Immature natural killer cell (primary cell): Measurements from ENCODE around the gene GALK1. TPM values are rescaled to one million over a fixed set of nuclear protein-coding genes. Genes with fewer than 3 reads are reported as not detected.

Experiments
- DNase-seq, 3 donors: peaks; one replicate each; pipeline ENCODE4 v3.0.0; 2022; ENCODE audit warnings: mixed read lengths in 1 of 3
- H3K27ac Mint-ChIP-seq, 6 donors: one replicate each; pipeline ENCODE4 v1.8.0; 2020; ENCODE audit warnings: mixed read lengths in 6 of 6, mild to moderate bottlenecking in 5 of 6, inconsistent platforms in 4 of 6, moderate library complexity in 3 of 6
- H3K27me3 Mint-ChIP-seq, 3 donors: one replicate each; pipeline ENCODE4 v1.8.0; 2020 to 2021; ENCODE audit warnings: low read depth in 3 of 3, mild to moderate bottlenecking in 3 of 3, mixed read lengths in 3 of 3, moderate library complexity in 3 of 3, inconsistent platforms in 1 of 3
- H3K36me3 Mint-ChIP-seq, 3 donors: one replicate each; pipeline ENCODE4 v1.8.0; 2020; ENCODE audit warnings: mixed read lengths in 3 of 3, inconsistent platforms in 2 of 3, mild to moderate bottlenecking in 2 of 3
- H3K4me1 Mint-ChIP-seq, 2 donors: one replicate each; pipeline ENCODE4 v1.8.0; 2020; ENCODE audit warnings: inconsistent platforms in 2 of 2, mild to moderate bottlenecking in 2 of 2, mixed read lengths in 2 of 2, moderate library complexity in 1 of 2
- H3K4me3 Mint-ChIP-seq, 5 donors: one replicate each; pipeline ENCODE4 v1.8.0; 2020; ENCODE audit warnings: mild to moderate bottlenecking in 5 of 5, mixed read lengths in 5 of 5, inconsistent platforms in 3 of 5, moderate library complexity in 3 of 5
- H3K9me3 Mint-ChIP-seq, 6 donors: one replicate each; pipeline ENCODE4 v1.8.0; 2020; ENCODE audit warnings: mild to moderate bottlenecking in 6 of 6, mixed read lengths in 6 of 6, inconsistent platforms in 4 of 6, moderate library complexity in 3 of 6
- polyA plus RNA-seq, 3 donors: library from polyadenylated mRNA; unstranded; fragments of 300-500 nt; fragmentation: Illumina TruSeq; gene quantifications; one replicate each; pipeline ENCODE4 v1.2.3, GENCODE V29; 2021

The GALK1 gene
- polyA plus RNA-seq, 3 donors from 2014 or later = 25.1 to 86.7 (median 30.7) TPM

DNA sequence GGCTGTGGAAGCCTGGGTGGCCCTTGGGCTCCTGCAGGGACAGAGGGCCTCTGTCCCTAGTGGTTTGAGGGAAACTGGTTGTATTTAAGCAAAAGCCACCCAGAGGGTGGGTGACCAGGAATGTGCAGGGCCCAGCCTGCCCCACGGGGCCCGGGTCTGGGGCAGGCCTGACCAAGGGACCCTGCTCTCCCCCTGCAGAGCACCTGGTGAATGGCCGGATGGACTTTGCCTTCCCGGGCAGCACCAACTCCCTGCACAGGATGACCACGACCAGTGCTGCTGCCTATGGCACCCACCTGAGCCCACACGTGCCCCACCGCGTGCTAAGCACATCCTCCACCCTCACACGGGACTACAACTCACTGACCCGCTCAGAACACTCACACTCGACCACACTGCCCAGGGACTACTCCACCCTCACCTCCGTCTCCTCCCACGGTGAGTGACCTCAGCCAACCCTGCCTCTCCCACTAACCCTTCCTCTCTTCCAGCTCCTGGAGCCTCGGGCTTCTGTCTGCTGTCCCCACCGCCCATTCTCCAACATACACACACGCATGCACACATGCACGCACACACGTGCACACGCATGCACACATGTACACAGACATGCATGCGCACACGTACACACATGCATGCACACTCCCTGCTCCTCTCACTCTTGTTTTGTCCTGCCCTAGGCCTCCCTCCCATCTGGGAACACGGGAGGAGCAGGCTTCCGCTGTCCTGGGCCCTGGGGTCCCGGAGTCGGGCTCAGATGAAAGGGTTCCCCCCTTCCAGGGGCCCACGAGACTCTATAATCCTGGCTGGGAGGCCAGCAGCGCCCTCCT lies 10.4 kb downstream of the GALK1 start:
- Mint-ChIP-seq H3K27me3 (peaks cover 0 to 3% (median 3%) of the 10 kb centered on the region in 3 donors), H3K4me3 (peak overlapping the region; percentile 38 to 82 (median 66)), H3K9me3 (no peaks in the 10 kb centered on the region), H3K4me1 (peaks cover 11 to 14% of the 10 kb centered on the region in 2 donors), H3K27ac (peak overlapping the region in 4 of 6 donors; percentile 57 to 68 (median 63)), H3K36me3 (no peaks in the 10 kb centered on the region)
- DNase-seq = no peak

DNA sequence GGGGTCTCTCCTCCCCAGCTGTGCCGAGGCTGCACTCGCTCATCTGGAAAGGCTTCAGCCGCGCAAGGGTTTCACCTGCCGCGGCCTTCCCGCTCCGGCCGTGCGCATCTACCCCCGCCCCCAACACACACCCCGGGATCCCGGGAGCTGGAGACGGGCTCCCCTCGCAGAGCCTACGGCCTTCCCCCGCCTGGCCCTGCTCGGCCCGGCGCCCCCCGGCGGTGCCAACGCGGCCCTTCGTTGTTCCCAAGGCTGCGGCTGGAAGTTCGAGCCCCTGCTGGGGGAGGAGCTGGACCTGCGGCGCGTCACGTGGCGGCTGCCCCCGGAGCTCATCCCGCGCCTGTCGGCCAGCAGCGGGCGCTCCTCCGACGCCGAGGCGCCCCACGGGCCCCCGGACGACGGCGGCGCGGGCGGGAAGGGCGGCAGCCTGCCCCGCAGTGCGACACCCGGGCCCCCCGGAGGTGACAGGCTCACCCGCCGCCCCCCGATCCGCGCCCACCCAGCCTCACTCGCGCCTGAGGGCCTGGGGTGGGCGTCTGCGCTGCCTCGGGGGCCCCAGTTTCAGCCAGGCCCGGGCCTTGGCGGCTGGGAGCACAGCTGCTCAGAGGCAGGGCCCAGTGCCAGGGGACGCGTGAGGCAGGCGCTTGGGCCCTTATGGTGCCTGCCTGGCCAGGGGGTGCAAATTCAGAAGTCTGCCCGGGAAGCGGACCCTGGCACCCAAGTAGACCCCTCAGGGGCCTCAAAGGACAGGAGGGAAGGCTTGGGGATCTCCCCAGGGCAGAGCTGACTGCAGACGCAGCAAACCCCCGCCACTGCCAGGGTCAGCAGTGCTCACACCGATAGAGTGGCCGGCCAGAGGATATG lies 11.2 kb downstream of the GALK1 start:
- no peaks in the 10 kb centered on the region for H3K9me3 Mint-ChIP-seq
- no peaks in the 10 kb centered on the region for H3K36me3 Mint-ChIP-seq
- H3K27me3 Mint-ChIP-seq = peaks cover 0 to 3% (median 3%) of the 10 kb centered on the region in 3 donors
- H3K4me3 Mint-ChIP-seq = peak overlapping the region in 4 of 5 donors; percentile 51 to 66 (median 64)
- no peak overlapping the region for H3K27ac Mint-ChIP-seq
- H3K4me1 Mint-ChIP-seq = peaks cover 11 to 14% of the 10 kb centered on the region in 2 donors
- DNase-seq = peak; percentile 72 to 77 (median 77)

DNA sequence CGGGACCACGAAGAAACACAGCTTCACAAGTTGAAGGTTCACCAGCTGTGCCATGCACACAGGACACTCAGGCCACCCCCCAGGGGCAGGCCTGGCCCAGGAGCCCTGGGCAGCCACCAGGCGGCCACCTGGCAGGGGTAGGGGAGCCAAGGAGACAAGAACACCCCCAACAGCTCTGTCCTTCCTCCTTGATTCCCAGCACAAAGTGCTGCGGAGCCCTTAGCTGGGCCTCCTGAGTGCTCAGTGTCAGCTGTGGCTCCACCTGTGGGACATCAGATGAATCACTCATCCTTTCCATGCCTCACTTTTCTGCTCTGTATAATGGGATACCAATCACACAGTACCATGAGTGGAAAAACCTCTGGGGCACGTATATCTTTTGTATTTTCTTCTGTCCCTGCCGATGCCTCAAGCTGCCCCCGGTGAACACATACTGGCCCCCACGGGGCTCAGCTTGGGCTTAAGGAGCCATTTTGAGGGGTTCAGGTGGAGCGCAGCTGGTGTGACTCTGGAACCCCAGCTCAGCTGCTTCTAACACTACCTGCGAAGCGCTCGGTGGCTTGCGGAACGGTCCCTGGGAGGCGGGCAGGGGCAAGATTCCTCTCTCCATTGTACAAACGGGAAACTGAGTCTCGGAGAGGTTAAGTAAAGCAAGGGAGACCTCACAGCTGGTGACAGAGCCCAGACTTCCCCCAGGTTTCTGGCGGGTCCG lies 12.0 kb downstream of the GALK1 start:
- peaks cover 0 to 3% (median 3%) of the 10 kb centered on the region in 3 donors for H3K27me3 Mint-ChIP-seq
- peak overlapping the region in 1 of 6 donors; percentile 24 for H3K27ac Mint-ChIP-seq
- peaks cover 13 to 14% of the 10 kb centered on the region in 2 donors for H3K4me1 Mint-ChIP-seq
- H3K9me3 Mint-ChIP-seq = no peaks in the 10 kb centered on the region
- H3K36me3 Mint-ChIP-seq = no peaks in the 10 kb centered on the region
- DNase-seq = no peak
- H3K4me3 Mint-ChIP-seq = peak overlapping the region; percentile 44 to 66 (median 63)

DNA sequence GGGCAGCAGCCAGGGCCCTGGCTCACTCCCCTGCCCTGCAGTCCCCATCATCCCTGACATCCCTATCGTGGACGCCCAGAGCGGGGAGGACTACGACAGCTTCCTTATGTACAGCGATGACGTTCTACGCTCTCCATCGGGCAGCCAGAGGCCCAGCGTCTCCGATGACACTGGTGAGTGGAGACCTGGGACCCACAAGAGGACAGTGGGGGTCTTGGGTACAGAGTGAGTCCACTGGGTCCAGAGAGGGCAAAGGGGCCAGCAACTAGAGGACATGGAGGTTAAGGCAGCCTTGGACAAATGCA lies 12.6 kb downstream of the GALK1 start:
- no peaks in the 10 kb centered on the region for H3K9me3 Mint-ChIP-seq
- H3K27me3 Mint-ChIP-seq = peaks cover 3 to 5% (median 4%) of the 10 kb centered on the region in 3 donors
- peak overlapping the region in 3 of 5 donors; percentile 35 to 59 (median 55) for H3K4me3 Mint-ChIP-seq
- DNase-seq = no peak
- no peak overlapping the region for H3K27ac Mint-ChIP-seq
- H3K4me1 Mint-ChIP-seq = peaks cover 17 to 18% of the 10 kb centered on the region in 2 donors
- no peaks in the 10 kb centered on the region for H3K36me3 Mint-ChIP-seq

DNA sequence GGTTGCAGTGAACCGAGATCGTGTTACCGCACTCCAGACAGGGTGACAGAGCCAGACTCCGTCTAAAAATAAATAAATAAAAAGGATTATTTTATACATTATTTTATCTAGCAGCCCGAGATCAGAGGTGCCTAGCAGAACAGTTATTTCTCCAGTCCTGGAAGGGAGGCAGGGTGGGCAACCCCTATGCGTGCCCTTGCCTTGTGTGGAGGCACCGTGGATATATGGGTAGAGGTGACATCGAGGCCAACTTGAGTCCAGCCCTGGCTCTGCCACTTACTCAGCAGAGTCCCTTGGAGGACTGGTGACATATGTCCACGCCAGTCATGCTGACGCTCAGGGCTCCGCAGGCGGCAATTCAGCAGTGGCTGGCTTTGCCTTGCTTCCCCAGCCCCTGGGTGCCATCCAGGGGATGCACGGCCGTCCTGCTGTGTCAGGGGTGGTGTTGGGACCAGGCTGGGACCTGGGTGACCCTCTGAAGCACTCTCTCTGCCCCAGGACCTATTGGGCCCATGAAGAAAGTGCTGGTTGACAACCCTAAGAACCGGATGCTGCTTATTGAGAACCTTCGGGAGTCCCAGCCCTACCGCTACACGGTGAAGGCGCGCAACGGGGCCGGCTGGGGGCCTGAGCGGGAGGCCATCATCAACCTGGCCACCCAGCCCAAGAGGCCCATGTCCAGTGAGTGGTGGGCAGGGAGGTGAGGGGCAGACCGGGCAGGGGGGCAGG lies 13.2 kb downstream of the GALK1 start:
- no peaks in the 10 kb centered on the region for H3K9me3 Mint-ChIP-seq
- DNase-seq = no peak
- no peak overlapping the region for H3K27ac Mint-ChIP-seq
- H3K36me3 Mint-ChIP-seq = no peaks in the 10 kb centered on the region
- peaks cover 3 to 5% (median 4%) of the 10 kb centered on the region in 3 donors for H3K27me3 Mint-ChIP-seq
- no peak overlapping the region for H3K4me3 Mint-ChIP-seq
- H3K4me1 Mint-ChIP-seq = peaks cover 17 to 18% of the 10 kb centered on the region in 2 donors

DNA sequence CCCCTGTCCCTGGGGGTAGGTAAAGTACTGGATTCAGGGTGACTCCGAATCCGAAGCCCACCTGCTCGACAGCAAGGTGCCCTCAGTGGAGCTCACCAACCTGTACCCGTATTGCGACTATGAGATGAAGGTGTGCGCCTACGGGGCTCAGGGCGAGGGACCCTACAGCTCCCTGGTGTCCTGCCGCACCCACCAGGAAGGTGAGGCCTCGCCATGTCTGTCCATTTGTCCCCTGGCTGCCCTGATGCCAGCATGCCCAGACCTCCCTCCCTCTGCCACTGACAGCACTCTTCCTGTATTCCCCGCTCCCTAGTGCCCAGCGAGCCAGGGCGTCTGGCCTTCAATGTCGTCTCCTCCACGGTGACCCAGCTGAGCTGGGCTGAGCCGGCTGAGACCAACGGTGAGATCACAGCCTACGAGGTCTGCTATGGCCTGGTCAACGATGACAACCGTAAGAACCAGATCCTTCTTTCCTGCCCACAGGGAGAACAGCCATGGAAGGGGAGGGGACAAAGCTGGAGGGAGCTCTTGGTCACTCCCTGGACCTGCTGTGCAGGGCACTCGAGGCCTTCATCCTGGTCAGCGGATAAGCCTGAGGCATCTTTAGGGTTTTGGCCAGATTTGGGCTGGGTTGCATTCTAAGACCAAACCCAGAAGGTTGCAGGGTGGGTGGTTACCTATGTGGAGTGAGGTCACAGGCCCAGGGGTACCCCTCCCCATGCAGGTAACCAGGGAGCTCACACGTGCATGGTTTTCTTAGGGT lies 14.2 kb downstream of the GALK1 start:
- Mint-ChIP-seq H3K4me1 (peaks cover 17 to 18% of the 10 kb centered on the region in 2 donors), H3K4me3 (no peak overlapping the region), H3K27me3 (peaks cover 4 to 5% (median 5%) of the 10 kb centered on the region in 3 donors), H3K9me3 (no peaks in the 10 kb centered on the region), H3K36me3 (no peaks in the 10 kb centered on the region), H3K27ac (no peak overlapping the region)
- DNase-seq = no peak

DNA sequence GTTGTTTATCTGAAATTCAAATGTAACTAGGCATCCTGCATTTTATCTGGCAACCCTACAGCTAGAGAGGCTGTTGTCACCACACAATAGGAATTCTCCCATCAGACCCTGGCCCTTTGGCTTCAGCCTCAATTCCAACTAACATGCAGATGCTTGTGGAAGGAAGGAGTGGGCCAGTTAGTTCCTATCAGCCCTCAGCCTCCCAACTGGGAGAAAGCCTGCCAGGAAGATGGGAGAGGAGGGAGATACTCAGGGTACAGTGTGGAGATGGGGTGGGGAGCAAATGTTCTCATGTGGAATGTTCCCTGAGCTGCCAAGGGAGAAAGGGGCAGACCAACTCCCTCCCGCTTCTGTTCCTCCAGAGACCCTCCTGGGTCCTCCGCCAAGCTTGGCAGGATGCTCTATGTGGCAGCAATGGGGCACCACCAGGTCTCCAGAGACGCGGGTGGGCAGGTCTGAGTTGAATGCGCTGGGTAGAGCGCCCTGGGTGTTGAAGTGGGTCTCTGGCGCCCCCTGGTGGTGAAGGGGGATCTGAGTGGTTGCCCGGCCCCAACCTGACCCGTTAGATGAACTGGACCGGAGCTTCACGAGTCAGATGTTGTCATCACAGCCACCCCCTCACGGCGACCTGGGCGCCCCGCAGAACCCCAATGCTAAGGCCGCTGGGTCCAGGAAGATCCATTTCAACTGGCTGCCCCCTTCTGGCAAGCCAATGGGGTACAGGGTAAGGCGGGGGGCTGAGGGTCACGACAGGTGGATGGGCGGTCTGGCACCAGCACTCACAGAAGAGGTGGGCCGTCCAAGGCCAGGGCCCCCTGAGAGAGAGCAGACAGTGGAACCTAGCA lies 15.2 kb downstream of the GALK1 start:
- peak overlapping the region in 1 of 5 donors; percentile 17 for H3K4me3 Mint-ChIP-seq
- H3K27me3 Mint-ChIP-seq = peaks cover 4 to 5% (median 5%) of the 10 kb centered on the region in 3 donors
- peaks cover 15% of the 10 kb centered on the region in 2 donors for H3K4me1 Mint-ChIP-seq
- peak overlapping the region in 1 of 6 donors; percentile 4 for H3K27ac Mint-ChIP-seq
- no peaks in the 10 kb centered on the region for H3K9me3 Mint-ChIP-seq
- peak; percentile 79 to 84 (median 79) for DNase-seq
- H3K36me3 Mint-ChIP-seq = no peaks in the 10 kb centered on the region

DNA sequence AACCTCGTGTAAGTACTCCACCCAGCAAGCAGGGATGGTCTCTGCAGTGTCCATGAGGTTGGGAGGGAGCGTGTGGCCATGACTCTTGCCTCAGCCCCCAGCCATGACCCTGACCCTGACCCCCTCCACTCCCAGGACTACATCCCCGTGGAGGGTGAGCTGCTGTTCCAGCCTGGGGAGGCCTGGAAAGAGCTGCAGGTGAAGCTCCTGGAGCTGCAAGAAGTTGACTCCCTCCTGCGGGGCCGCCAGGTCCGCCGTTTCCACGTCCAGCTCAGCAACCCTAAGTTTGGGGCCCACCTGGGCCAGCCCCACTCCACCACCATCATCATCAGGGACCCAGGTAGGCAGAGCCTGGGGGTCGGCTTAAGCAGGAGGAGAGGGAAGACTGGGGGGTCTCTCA lies 16.3 kb downstream of the GALK1 start:
- Mint-ChIP-seq H3K9me3 (no peaks in the 10 kb centered on the region), H3K4me1 (peaks cover 9 to 12% of the 10 kb centered on the region in 2 donors), H3K27ac (no peak overlapping the region), H3K36me3 (no peaks in the 10 kb centered on the region), H3K27me3 (peaks cover 4 to 5% (median 5%) of the 10 kb centered on the region in 3 donors), H3K4me3 (no peak overlapping the region)
- no peak for DNase-seq

DNA sequence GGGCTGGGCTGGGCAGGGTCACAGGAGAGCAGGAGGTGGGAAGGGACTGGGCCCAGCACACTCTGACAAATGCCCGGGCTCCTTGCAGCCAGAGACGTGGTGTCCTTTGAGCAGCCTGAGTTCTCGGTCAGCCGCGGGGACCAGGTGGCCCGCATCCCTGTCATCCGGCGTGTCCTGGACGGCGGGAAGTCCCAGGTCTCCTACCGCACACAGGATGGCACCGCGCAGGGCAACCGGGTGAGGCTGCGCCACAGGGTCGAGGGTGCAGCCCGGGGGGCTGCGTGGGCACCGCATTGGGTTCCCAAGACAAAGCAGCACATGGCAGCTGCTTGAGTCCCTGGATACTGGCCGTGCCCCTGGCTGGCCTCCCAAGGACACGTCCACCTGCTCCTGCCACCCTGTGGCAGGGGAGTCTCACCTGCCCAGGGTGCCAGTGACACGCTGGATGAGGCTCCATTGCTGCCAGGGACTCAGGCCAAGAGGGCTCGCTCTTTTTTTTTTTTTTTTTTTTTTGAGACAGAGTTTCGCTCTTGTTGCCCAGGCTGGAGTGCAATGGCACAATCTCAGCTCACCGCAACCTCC lies 21.3 kb downstream of the GALK1 start:
- peaks cover 1 to 4% (median 2%) of the 10 kb centered on the region in 3 donors for H3K27me3 Mint-ChIP-seq

DNA sequence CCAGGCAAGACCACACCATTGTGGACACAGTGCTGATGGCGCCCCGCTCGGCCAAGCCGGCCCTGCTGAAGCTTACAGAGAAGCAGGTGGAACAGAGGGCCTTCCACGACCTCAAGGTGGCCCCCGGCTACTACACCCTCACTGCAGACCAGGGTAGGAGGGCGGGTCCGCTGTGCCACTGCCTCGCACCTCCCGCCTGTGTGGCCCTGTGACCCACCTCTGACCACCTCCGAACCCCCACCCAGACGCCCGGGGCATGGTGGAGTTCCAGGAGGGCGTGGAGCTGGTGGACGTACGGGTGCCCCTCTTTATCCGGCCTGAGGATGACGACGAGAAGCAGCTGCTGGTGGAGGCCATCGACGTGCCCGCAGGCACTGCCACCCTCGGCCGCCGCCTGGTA lies 22.7 kb downstream of the GALK1 start:
- no peaks in the 10 kb centered on the region for H3K9me3 Mint-ChIP-seq
- peaks cover 0 to 2% (median 0%) of the 10 kb centered on the region in 3 donors for H3K27me3 Mint-ChIP-seq
- no peaks in the 10 kb centered on the region for H3K36me3 Mint-ChIP-seq
- DNase-seq = no peak
- peaks cover 0 to 2% of the 10 kb centered on the region in 2 donors for H3K4me1 Mint-ChIP-seq
- no peak overlapping the region for H3K4me3 Mint-ChIP-seq
- H3K27ac Mint-ChIP-seq = no peak overlapping the region

More for the DNA sequence above, 21.3 kb downstream of the GALK1 start:
- H3K27ac Mint-ChIP-seq = no peak overlapping the region
- no peaks in the 10 kb centered on the region for H3K36me3 Mint-ChIP-seq
- no peak overlapping the region for H3K4me3 Mint-ChIP-seq
- H3K9me3 Mint-ChIP-seq = no peaks in the 10 kb centered on the region
- no peak for DNase-seq
- peaks cover 3 to 7% of the 10 kb centered on the region in 2 donors for H3K4me1 Mint-ChIP-seq

DNA sequence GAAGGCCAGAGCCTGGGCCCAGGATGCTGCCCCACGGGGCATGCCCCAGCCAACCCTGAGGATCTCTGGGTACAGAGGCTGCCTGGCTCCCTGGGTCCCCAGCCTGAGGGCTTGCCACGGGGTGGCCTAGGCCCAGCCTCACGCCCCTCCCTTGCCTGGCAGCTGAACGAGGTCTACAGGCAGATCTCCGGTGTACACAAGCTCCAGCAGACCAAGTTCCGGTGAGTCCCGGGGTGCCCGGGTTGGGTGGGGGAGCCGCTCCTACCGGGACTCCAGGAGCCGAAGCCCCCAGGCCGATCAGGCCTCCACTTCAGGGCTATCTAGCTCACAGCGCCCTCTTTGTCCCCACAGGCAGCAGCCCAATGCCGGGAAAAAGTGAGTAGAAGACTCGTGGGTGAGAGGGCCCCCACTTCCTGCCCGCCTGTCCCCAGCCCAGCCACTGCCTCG lies 24.3 kb downstream of the GALK1 start:
- H3K27ac Mint-ChIP-seq = no peak overlapping the region
- no peaks in the 10 kb centered on the region for H3K36me3 Mint-ChIP-seq
- no peak for DNase-seq
- no peak overlapping the region for H3K4me3 Mint-ChIP-seq
- H3K27me3 Mint-ChIP-seq = peaks cover 0 to 3% (median 0%) of the 10 kb centered on the region in 3 donors
- H3K9me3 Mint-ChIP-seq = no peaks in the 10 kb centered on the region
- H3K4me1 Mint-ChIP-seq = peaks cover 0 to 2% of the 10 kb centered on the region in 2 donors
